Measurements from ENCODE around the gene TAS1R3.

Gene TAS1R3

GRCh38 chr1:1371746-1372711, 40.9 kb downstream of the TAS1R3 start:
- DNase-seq: peak; percentile 76

DNA sequence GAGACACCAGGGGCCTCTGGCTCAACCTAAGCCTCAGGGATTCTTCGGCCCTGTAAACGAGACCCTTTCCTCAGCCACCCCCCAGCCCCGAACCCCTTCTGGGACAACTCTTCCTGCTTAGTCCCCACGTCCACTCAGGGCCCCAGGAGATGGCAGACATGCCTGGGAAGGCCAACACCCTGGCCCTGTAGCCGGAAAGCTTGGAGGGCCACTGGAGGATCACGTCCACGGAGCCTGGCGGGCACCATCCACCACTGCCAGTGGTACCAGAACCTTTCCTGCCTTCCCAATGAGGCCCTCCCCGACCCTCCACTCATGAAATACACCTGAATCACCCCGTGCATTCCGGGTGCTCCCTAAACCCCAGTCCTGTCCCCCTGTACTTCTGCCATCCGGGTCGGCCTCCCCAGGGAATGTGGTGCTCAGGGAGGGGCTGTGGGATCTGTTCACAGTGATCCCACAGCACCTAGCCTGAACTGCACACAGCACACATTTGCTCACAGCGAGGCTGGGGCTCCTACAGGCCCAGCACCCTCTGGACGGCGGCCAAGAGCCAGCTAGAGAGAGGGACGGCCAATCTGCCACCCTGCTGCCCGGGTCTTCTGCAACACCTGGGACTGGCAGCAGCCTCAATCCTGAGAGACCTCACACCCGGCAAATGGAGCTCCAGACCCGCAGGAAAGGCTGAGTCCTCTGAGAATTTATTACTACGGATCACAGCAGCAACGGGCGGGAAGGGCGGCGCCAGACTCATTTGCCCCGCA, 42.2 kb downstream of the TAS1R3 start:
- no peak for DNase-seq

DNA sequence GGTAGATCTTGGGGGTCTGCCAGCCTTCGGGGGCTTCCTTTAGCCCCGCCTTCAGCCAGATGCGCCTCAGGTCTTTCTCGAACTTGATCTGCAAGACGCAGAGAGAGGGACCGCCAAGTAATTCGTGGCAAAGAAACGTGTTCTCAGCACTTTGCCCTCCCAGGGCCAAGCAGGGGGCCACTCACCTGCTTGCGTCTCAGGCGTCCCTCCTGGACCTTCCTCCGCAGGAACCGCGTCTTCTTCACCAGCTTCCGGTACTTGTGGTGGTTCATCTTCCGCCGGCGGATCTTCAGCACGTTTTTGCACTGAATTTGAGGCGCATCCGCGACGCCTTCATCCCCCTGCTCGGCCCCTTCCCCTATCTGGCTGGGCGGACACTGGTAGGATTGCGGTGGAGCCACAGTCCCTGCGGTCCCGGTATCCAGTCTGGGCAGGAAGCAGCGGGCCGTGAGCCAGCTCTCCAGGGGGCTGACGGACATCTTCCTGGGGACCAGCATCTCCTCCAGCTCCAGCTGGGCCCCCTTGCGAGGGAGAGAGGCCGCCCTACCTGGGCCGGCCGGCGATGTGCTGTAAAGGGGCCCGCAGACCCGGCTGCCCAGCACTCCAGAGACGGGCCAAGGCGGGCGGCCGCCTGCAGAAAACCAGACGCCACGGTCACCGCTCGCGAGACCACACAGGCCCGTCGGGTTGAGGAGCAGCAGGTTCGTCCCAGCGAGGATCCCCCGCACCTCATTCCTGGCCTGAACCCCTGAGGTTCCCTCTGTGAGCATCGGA, 42.9 kb downstream of the TAS1R3 start:
- DNase-seq: no peak

- peak; percentile 44 for DNase-seq
These were observed 43.5 kb downstream of the TAS1R3 start for GRCh38 chr1:1374589-1374928.

GRCh38 chr1:1374929-1375662, 44.0 kb downstream of the TAS1R3 start, which contains the start of gene AURKAIP1:
Gene AURKAIP1 (minus strand): TSS chr1:1375207. CDS start chr1:1374756, 451 bp downstream.
- peak; percentile 99 for DNase-seq

DNA sequence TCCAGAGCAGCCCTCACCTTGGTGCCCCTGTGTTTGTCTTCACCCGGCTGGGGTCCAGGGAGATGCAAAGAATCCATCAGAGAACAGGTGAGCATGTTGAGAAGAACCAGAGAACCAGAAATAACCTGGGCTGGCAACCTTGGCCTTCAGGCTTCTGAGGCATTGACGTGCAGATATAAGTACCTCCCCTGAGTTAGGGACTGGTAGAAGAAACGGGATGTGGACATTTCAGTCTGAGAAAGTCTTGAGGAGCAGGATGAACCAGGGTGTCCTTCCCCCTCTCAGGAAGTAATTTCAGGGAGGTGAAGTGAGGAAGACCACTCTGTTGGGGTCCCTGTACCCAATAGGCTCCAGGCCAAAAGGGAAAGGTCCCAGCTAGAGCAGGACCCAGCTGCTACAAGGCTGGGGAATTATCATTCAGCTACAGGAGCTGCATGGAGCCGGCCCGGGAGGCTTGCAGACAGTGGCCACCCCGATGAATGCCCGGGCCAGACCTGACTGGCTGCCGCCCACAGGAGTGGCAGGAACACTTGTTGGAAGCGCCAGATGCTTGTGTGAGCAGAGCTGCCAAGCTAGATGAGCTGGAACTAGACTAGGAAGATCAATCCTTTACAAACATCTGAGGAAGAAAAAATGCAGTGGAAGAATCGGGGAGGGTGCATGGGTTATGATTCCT, 45.6 kb downstream of the TAS1R3 start:
- DNase-seq: no peak

DNA sequence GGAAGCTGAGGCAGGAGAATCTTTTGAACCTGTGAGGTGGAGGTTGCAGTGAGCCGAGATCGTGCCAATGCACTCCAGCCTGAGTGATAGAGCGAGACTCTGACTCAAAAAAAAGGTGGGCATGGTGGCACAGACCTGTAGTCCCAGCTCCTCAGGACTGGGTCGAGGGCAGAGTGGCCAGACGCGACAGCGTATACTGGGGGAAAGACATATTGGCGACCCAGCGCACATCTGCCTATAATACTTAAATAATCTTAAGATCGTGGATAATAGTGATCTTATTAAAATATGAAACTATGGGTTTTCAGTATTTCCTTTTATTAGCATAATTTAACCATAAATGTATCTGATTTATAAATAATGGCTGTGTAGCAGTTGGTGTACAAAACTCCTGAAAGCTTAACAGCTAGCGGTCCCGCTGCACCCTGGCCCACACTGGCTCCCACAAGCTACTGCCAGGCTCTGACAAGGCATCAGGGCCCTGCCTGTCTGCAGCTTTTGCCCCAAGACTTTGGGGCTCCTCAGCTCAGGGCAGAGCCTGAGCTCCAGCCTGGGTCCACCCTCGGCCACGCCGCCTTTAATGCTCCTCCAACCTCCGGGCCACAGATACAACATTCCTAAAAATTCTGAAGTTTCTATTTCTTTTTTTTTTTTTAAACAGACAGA, 46.6 kb downstream of the TAS1R3 start:
- no peak for DNase-seq

- DNase-seq: no peak
These were observed 49.8 kb downstream of the TAS1R3 start for GRCh38 chr1:1380860-1381259.

GRCh38 chr1:1381294-1381693, 50.2 kb downstream of the TAS1R3 start:
- DNase-seq: no peak

All from hematopoietic multipotent progenitor cell treated with erythropoietin and hydrocortisone succinate and interleukin-3 and kit ligand, for 6 days (in vitro differentiated cells).